ENCODE data around the gene RPS6KA2.
"Not testable (repeated sequence)": the region's sequence is repeated elsewhere in the genome, so short reads cannot be mapped to it uniquely, and the experiment has no call there.

RPS6KA2 gene

GRCh38 chr6:166412911-166413384 lies 214.1 kb downstream of the RPS6KA2 start:
- no peak overlapping the region for H3K27ac ChIP-seq (ENCODE audit: low read depth, low read length)
- H3K4me3 ChIP-seq (ENCODE audit: low read depth, low read length): no peak overlapping the region
- H3K36me3 ChIP-seq (ENCODE audit: insufficient read depth, low read length): peaks cover 17% of the 10 kb centered on the region
- no peaks in the 10 kb centered on the region for H3K4me1 ChIP-seq (ENCODE audit: control insufficient read depth, insufficient read depth, low read length, unreplicated experiment)
- no peaks in the 10 kb centered on the region for H3K79me2 ChIP-seq (ENCODE audit: control insufficient read depth, insufficient read depth, low read length, unreplicated experiment)
- no peak overlapping the region for H2AFZ ChIP-seq (ENCODE audit: low read length, unreplicated experiment)
- no peaks in the 10 kb centered on the region for H3K27me3 ChIP-seq (ENCODE audit: insufficient read depth, low read length)

- Histone ChIP-seq H3K4me1 (ENCODE audit: control insufficient read depth, insufficient read depth, low read length, unreplicated experiment) (no peaks in the 10 kb centered on the region), H3K79me2 (ENCODE audit: control insufficient read depth, insufficient read depth, low read length, unreplicated experiment) (no peaks in the 10 kb centered on the region), H3K4me3 (ENCODE audit: low read depth, low read length) (no peak overlapping the region), H3K36me3 (ENCODE audit: insufficient read depth, low read length) (peaks cover 13% of the 10 kb centered on the region; the same call in 1 of the 2 replicates), H3K27me3 (ENCODE audit: insufficient read depth, low read length) (no peaks in the 10 kb centered on the region), H3K27ac (ENCODE audit: low read depth, low read length) (no peak overlapping the region), H2AFZ (ENCODE audit: low read length, unreplicated experiment) (no peak overlapping the region)
Measured at GRCh38 chr6:166412156-166412910, 214.7 kb downstream of the RPS6KA2 start.

DNA sequence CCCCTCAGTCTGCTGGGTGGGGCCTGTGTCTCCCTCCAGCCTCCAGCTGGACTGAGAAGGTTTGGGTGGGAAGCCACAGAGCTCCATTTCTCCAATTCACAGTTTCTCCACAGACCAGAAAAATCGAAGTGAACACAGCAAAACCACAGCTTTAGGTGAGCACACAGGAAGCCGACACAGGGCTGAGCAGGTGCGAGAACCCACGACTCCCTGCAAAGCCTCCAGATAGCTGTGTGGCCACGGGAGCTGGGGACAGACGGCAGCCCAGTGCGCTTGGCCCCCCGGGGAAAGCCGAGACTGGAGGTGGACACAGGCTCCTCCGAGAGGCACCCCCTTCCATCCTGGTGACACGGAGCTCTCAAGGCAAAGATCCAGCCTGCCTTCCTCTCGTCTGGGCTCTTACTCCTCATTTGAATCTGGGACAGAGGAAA lies 215.3 kb downstream of the RPS6KA2 start:
- H2AFZ ChIP-seq (ENCODE audit: low read length, unreplicated experiment): no peak overlapping the region
- H3K27me3 ChIP-seq (ENCODE audit: insufficient read depth, low read length): no peaks in the 10 kb centered on the region
- no peaks in the 10 kb centered on the region for H3K4me1 ChIP-seq (ENCODE audit: control insufficient read depth, insufficient read depth, low read length, unreplicated experiment)
- no peak overlapping the region for H3K27ac ChIP-seq (ENCODE audit: low read depth, low read length)
- H3K4me3 ChIP-seq (ENCODE audit: low read depth, low read length): no peak overlapping the region
- H3K79me2 ChIP-seq (ENCODE audit: control insufficient read depth, insufficient read depth, low read length, unreplicated experiment): no peaks in the 10 kb centered on the region
- H3K36me3 ChIP-seq (ENCODE audit: insufficient read depth, low read length): peaks cover 7% of the 10 kb centered on the region; the same call in 1 of the 2 replicates

DNA sequence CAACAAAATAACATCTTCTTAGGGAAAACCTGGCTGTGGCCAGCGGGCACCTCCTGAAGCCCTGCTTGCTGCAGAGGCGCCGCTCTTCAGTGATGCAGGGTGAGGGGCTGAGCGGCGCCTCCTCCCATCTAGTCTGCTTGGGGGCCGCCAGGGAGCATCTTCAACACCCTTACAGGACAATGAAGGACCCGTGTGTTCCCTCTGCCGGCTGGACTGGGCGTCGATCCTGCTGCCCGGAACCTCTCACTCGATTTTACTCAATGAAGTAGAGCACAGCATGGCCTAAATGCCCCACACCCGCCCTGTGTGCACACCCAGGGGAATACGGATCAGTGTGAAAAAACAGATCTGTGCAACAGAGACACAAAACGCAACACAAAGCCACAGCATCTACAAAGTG lies 215.8 kb downstream of the RPS6KA2 start:
- H3K27ac ChIP-seq (ENCODE audit: low read depth, low read length): no peak overlapping the region
- H3K4me1 ChIP-seq (ENCODE audit: control insufficient read depth, insufficient read depth, low read length, unreplicated experiment): no peaks in the 10 kb centered on the region
- H3K36me3 ChIP-seq (ENCODE audit: insufficient read depth, low read length): peaks cover 4% of the 10 kb centered on the region; the same call in 1 of the 2 replicates
- no peaks in the 10 kb centered on the region for H3K27me3 ChIP-seq (ENCODE audit: insufficient read depth, low read length)
- no peaks in the 10 kb centered on the region for H3K79me2 ChIP-seq (ENCODE audit: control insufficient read depth, insufficient read depth, low read length, unreplicated experiment)
- H2AFZ ChIP-seq (ENCODE audit: low read length, unreplicated experiment): no peak overlapping the region
- no peak overlapping the region for H3K4me3 ChIP-seq (ENCODE audit: low read depth, low read length)

DNA sequence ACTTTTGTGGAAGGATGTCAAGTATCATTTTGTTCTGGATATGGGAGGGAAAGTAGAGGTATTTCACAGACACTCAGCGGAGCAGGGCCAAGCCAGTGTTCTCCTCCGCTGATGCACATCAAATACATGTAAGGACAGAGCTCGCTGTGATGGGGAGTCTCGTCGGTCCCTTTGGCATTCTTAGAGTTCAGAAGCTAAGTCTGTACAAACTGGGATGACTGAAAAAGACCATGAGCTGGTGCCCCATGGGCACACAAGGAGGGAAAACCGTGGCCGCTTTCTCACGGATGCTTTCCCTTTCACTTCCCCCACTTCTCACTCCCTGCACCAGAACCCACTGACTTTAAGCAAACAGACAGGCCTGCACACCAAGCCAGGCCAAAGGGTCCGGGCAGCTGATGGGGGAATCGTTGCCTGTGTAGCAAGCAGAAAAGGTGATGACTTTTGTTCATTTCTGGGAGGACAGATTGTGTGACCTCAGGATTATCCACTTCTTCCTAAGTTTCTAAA lies 216.6 kb downstream of the RPS6KA2 start:
- H2AFZ ChIP-seq (ENCODE audit: low read length, unreplicated experiment): no peak overlapping the region
- no peak overlapping the region for H3K27ac ChIP-seq (ENCODE audit: low read depth, low read length)
- no peaks in the 10 kb centered on the region for H3K4me1 ChIP-seq (ENCODE audit: control insufficient read depth, insufficient read depth, low read length, unreplicated experiment)
- H3K79me2 ChIP-seq (ENCODE audit: control insufficient read depth, insufficient read depth, low read length, unreplicated experiment): no peaks in the 10 kb centered on the region
- no peaks in the 10 kb centered on the region for H3K27me3 ChIP-seq (ENCODE audit: insufficient read depth, low read length)
- H3K4me3 ChIP-seq (ENCODE audit: low read depth, low read length): no peak overlapping the region
- H3K36me3 ChIP-seq (ENCODE audit: insufficient read depth, low read length): no peaks in the 10 kb centered on the region

DNA sequence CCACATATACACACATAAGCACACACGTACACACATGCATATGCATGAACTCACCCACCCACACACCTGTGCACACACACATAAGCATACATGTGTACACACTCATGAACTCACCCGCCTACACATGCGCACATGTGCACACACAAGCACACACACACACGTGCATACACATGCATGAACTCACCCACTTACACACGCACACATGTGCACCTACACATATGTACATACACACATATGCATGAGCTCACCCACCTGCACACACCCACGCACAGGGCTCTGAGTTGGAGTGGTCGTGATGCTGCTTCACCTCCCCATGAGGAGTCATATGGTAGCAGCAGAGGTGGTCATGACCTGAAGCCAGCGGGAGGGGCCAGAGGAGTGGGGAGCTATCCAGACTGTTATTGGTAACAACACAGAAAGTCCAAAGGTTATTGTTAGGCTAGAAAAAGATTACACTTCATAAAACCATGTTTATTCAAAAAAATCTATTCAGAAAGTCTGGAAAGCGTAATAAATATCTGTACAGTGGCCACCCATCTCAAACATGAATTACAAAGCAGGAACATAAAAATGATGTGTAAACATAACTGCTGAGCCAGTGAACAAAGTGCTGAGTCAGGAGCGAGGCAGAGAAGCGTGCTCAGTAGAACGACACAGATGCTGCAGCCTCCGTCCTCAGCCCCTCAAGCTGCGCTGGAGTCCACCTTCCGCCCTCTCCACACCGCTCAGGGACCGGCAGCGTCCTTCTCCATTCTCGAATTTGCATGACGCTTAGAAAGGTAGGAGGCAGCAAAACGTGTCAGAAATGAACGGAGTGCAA lies 217.9 kb downstream of the RPS6KA2 start:
- no peak overlapping the region for H3K27ac ChIP-seq (ENCODE audit: low read depth, low read length)
- no peak overlapping the region for H2AFZ ChIP-seq (ENCODE audit: low read length, unreplicated experiment)
- no peaks in the 10 kb centered on the region for H3K79me2 ChIP-seq (ENCODE audit: control insufficient read depth, insufficient read depth, low read length, unreplicated experiment)
- H3K36me3 ChIP-seq (ENCODE audit: insufficient read depth, low read length): no peaks in the 10 kb centered on the region
- H3K4me1 ChIP-seq (ENCODE audit: control insufficient read depth, insufficient read depth, low read length, unreplicated experiment): no peaks in the 10 kb centered on the region
- H3K4me3 ChIP-seq (ENCODE audit: low read depth, low read length): no peak overlapping the region
- no peaks in the 10 kb centered on the region for H3K27me3 ChIP-seq (ENCODE audit: insufficient read depth, low read length)

- H3K79me2 ChIP-seq (ENCODE audit: control insufficient read depth, insufficient read depth, low read length, unreplicated experiment): no peaks in the 10 kb centered on the region
Measured at GRCh38 chr6:166406197-166406596, 220.9 kb downstream of the RPS6KA2 start.

GRCh38 chr6:166405386-166405785 lies 221.7 kb downstream of the RPS6KA2 start:
- Histone ChIP-seq H3K4me3 (ENCODE audit: low read depth, low read length) (no peak overlapping the region), H2AFZ (ENCODE audit: low read length, unreplicated experiment) (no peak overlapping the region), H3K36me3 (ENCODE audit: insufficient read depth, low read length) (no peaks in the 10 kb centered on the region), H3K27ac (ENCODE audit: low read depth, low read length) (no peak overlapping the region), H3K79me2 (ENCODE audit: control insufficient read depth, insufficient read depth, low read length, unreplicated experiment) (no peaks in the 10 kb centered on the region), H3K27me3 (ENCODE audit: insufficient read depth, low read length) (no peaks in the 10 kb centered on the region), H3K4me1 (ENCODE audit: control insufficient read depth, insufficient read depth, low read length, unreplicated experiment) (peaks cover 10% of the 10 kb centered on the region)

More at GRCh38 chr6:166406197-166406596, 220.9 kb downstream of the RPS6KA2 start:
- Histone ChIP-seq H3K4me3 (ENCODE audit: low read depth, low read length) (no peak overlapping the region), H3K36me3 (ENCODE audit: insufficient read depth, low read length) (no peaks in the 10 kb centered on the region), H3K27me3 (ENCODE audit: insufficient read depth, low read length) (no peaks in the 10 kb centered on the region), H3K27ac (ENCODE audit: low read depth, low read length) (no peak overlapping the region), H3K4me1 (ENCODE audit: control insufficient read depth, insufficient read depth, low read length, unreplicated experiment) (peaks cover 10% of the 10 kb centered on the region), H2AFZ (ENCODE audit: low read length, unreplicated experiment) (no peak overlapping the region)

GRCh38 chr6:166402582-166403277 lies 224.3 kb downstream of the RPS6KA2 start:
- Histone ChIP-seq H3K27ac (ENCODE audit: low read depth, low read length) (peak overlapping the region; percentile 40; the same call in 1 of the 2 replicates), H3K4me1 (ENCODE audit: control insufficient read depth, insufficient read depth, low read length, unreplicated experiment) (peaks cover 10% of the 10 kb centered on the region), H2AFZ (ENCODE audit: low read length, unreplicated experiment) (no peak overlapping the region), H3K79me2 (ENCODE audit: control insufficient read depth, insufficient read depth, low read length, unreplicated experiment) (no peaks in the 10 kb centered on the region), H3K36me3 (ENCODE audit: insufficient read depth, low read length) (no peaks in the 10 kb centered on the region), H3K4me3 (ENCODE audit: low read depth, low read length) (no peak overlapping the region), H3K27me3 (ENCODE audit: insufficient read depth, low read length) (peaks cover 3% of the 10 kb centered on the region; the same call in 1 of the 2 replicates)

- not testable (repeated sequence) for H3K36me3 ChIP-seq (ENCODE audit: insufficient read depth, low read length); H3K4me1 ChIP-seq (ENCODE audit: control insufficient read depth, insufficient read depth, low read length, unreplicated experiment); H3K27me3 ChIP-seq (ENCODE audit: insufficient read depth, low read length); H3K4me3 ChIP-seq (ENCODE audit: low read depth, low read length); H3K27ac ChIP-seq (ENCODE audit: low read depth, low read length); H2AFZ ChIP-seq (ENCODE audit: low read length, unreplicated experiment); H3K79me2 ChIP-seq (ENCODE audit: control insufficient read depth, insufficient read depth, low read length, unreplicated experiment)
Measured at GRCh38 chr6:166400649-166401250, 226.3 kb downstream of the RPS6KA2 start.

Measured in ACC112 (cell line).